Testis (tissue), 3 donors: Measurements from ENCODE around the gene ARMC6. TPM values are rescaled to one million over a fixed set of nuclear protein-coding genes. Genes with fewer than 3 reads are reported as not detected.

Source experiments
- DNase-seq: peaks from one replicate; pipeline ENCODE4 v3.0.0-alpha.2; 2019
- H3K27ac ChIP-seq, 2 donors: fragments of 200-600 bp; sonication (generic); one replicate each; pipeline ENCODE4 v1.5.1; 2019
- H3K27me3 ChIP-seq: fragments of 200-600 bp; sonication (generic); one replicate; pipeline ENCODE4 v1.5.1; 2019
- H3K36me3 ChIP-seq: fragments of 200-600 bp; sonication (generic); one replicate; pipeline ENCODE4 v1.5.1; 2017; ENCODE audit warnings: low read depth; ENCODE audit errors: missing control alignments
- H3K4me1 ChIP-seq: fragments of 200-600 bp; sonication (generic); one replicate; pipeline ENCODE4 v1.5.1; 2019
- H3K4me3 ChIP-seq, 2 donors: fragments of 200-600 bp; sonication (generic); one replicate each; pipeline ENCODE4 v1.5.1; 2017 to 2019
- H3K9me3 ChIP-seq: fragments of 200-600 bp; sonication (generic); one replicate; pipeline ENCODE4 v1.5.1; 2017
- POLR2A ChIP-seq: fragments of 450-650 bp; IDR thresholded peaks from one replicate; pipeline ENCODE4 v1.6.1; 2017; ENCODE audit warnings: antibody characterized with exemption, mild to moderate bottlenecking, moderate library complexity
- WGBS, 2 donors: methylation state at CpG; one replicate each; pipeline ENCODE4 v1.1.5; 2018; 5-methylcytosine and 5-hydroxymethylcytosine counted together
- intact Hi-C: fragments of 100-400 bp; cut with DNase I; formaldehyde crosslinking; loops from one replicate; pipeline ENCODE4 v1.15.1; 2023; ENCODE audit warnings: low total_unique reads
- polyA plus RNA-seq: library from polyadenylated mRNA; stranded (reverse); fragments of 350-450 nt; fragmentation: Illumina TruSeq; extraction: RNeasy Lipid Tissue Mini Kit (QIAGEN cat#74804); gene quantifications from one replicate; pipeline ENCODE4 v1.2.3, GENCODE V29; 2014; ENCODE audit warnings: low read depth, low replicate concordance; ENCODE audit not compliant: insufficient read depth
- total RNA-seq, 2 donors: library from RNA; depleted of rRNA; stranded (reverse); fragments of >200 nt; gene quantifications; one replicate each; pipeline ENCODE4 v1.2.3, GENCODE V29; 2016
- TF ChIP-seq, protein P1 (sequence below), 3 experiments: fragments of 450-650 bp in 2 of 3; fragments of 200-600 bp in 1 of 3; sonication (generic) in 1 of 3; IDR thresholded peaks; one replicate each; pipeline ENCODE4 v1.5.1; 2016 to 2019; ENCODE audit warnings: antibody characterized with exemption in 3 of 3, mild to moderate bottlenecking in 2 of 3, moderate library complexity in 1 of 3

ARMC6 gene
- total and polyA plus RNA-seq, 3 donors from 2014 or later: 53.2 to 62.0 (median 57.0) TPM

DNA sequence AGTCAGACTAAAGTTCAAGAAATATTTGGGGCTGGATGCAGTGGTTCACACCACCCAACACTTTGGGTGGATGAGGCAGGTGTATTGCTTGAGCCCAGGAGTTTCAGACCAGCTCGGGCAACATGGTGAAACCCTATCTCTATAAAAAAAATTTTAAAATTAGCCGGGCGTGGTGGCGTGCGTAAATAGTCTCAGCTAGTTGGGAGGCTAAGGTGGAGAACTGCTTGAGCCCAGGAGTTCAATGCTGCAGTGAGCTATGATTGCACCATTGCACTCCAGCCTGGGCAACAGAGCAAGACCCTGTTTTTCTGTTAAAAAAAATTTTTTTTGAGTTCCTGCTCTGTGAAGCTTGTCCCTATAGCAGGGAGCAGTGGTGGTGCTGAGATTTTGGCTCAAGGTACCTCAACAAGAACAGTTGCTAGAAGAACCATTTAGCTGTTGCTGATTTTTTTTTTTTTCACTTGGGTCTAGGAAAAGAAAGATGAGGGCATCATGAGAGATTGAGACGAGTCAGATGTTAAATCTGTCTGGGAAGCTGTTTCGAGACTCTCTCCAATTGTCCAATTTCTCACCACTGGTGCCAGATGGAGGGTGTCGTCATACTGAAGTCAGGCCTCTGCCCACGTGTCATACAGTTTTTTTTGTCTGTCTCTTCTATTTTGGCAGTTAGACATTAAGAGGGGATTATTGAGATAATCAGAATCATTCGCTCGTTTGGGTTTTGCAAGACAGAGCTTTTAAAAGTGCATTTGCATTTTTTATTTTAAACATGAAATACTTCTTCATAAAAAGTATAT, 34.1 kb downstream of the ARMC6 start:
- no peak for TF ChIP-seq POLR2A
- TF ChIP-seq, protein P1, sequence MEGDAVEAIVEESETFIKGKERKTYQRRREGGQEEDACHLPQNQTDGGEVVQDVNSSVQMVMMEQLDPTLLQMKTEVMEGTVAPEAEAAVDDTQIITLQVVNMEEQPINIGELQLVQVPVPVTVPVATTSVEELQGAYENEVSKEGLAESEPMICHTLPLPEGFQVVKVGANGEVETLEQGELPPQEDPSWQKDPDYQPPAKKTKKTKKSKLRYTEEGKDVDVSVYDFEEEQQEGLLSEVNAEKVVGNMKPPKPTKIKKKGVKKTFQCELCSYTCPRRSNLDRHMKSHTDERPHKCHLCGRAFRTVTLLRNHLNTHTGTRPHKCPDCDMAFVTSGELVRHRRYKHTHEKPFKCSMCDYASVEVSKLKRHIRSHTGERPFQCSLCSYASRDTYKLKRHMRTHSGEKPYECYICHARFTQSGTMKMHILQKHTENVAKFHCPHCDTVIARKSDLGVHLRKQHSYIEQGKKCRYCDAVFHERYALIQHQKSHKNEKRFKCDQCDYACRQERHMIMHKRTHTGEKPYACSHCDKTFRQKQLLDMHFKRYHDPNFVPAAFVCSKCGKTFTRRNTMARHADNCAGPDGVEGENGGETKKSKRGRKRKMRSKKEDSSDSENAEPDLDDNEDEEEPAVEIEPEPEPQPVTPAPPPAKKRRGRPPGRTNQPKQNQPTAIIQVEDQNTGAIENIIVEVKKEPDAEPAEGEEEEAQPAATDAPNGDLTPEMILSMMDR (IDR thresholded peaks at IDR 0.05): no peak
- peaks cover 13% of the 10 kb centered on the region for H3K4me1 ChIP-seq
- intact Hi-C loops: loop anchor here (10.0 kb wide), 1 partner anchor 77 kb away; no protein-coding TSS in a partner anchor
- no peaks in the 10 kb centered on the region for H3K27me3 ChIP-seq
- no peak overlapping the region for H3K27ac ChIP-seq
- H3K4me3 ChIP-seq: no peak overlapping the region
- no peak for DNase-seq
- H3K9me3 ChIP-seq: no peaks in the 10 kb centered on the region
- WGBS, 2 donors: 87 to 89% methylated on average over 11 of the region's 11 CpGs
- H3K36me3 ChIP-seq: no peaks in the 10 kb centered on the region

DNA sequence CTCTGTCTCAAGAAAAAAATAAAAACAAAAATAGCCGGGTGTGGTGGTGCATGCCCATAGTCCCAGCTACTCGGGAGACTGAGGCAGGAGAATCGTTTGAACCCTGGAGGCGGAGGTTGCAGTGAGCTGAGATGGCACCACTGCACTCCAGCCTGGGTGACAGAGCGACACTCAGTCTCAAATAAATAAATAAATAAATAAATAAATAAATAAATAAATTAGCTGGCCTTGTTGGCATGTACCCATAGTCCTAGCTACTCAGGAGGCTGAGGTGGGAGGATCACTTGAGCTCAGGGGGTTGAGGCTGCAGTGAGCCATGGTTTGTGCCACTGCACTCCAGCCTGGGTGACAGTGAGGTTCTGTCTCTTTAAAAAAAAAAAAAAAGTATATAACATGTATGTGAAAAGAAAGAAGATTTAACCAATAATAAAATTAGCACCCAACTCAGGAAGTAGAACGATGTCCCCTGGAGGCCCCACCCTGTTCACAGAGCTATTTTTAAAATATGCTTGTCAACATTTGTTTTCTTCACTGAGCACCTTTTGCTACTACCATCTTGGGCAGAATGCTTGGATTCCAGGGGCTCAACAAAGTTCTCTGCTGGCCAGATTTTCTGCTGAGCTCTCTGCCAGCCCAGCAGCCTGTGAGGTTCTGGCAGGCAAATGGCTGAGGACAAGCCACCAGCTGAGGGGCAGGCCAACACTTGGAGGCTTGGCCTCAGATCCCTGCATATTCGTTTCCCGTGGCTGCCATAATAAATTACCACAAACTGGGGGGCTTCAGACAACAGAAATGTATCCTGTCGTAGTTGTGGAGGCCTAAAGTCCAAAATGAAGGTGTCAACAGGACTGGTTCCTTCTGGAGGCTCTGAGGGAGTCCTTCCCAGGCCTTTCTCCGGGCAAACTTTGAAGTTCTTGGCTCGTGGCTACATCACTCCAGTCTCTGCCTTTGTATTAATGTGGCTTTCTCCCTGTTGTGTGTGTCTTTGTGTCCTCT, 35.6 kb downstream of the ARMC6 start:
- Histone ChIP-seq H3K9me3 (no peaks in the 10 kb centered on the region), H3K36me3 (no peaks in the 10 kb centered on the region), H3K4me3 (no peak overlapping the region), H3K27ac (no peak overlapping the region), H3K27me3 (no peaks in the 10 kb centered on the region), H3K4me1 (peaks cover 8% of the 10 kb centered on the region)
- 75 to 80% methylated on average over 10 to 11 of the region's 11 CpGs for WGBS, 2 donors
- TF ChIP-seq, protein P1 (IDR thresholded peaks at IDR 0.05): no peak
- no peak for TF ChIP-seq POLR2A
- intact Hi-C loops: loop anchor here (10.0 kb wide), 1 partner anchor 76 kb away; no protein-coding TSS in a partner anchor
- DNase-seq: no peak

DNA sequence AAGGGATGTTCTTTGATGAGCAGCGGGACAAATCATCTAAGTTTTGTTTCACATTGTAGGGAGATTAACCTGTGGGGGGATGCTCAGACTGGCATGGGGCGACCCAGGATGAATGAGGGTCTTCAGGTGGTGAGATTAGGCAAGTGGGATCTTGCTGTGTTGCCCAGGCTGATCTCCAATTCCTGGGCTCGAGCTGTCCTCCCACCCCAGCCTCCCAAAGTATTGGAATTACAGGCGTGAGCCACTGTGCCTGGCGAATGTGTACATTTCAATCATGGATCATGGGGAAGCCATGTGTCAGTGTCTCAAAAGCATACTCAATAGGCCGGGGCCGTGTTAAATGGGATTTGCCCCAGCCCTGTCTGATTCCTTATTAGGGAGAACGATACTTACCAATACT, 38.5 kb downstream of the ARMC6 start:
- no peak overlapping the region for H3K4me3 ChIP-seq
- H3K36me3 ChIP-seq: no peaks in the 10 kb centered on the region
- intact Hi-C loops: no loop called here
- no peak for DNase-seq
- no peaks in the 10 kb centered on the region for H3K4me1 ChIP-seq
- no peaks in the 10 kb centered on the region for H3K27me3 ChIP-seq
- no peak overlapping the region for H3K27ac ChIP-seq
- H3K9me3 ChIP-seq: no peaks in the 10 kb centered on the region
- WGBS, 2 donors: 94 to 95% methylated on average over 8 of the region's 8 CpGs
- TF ChIP-seq, protein P1 (IDR thresholded peaks at IDR 0.05): no peak
- TF ChIP-seq POLR2A: no peak

DNA sequence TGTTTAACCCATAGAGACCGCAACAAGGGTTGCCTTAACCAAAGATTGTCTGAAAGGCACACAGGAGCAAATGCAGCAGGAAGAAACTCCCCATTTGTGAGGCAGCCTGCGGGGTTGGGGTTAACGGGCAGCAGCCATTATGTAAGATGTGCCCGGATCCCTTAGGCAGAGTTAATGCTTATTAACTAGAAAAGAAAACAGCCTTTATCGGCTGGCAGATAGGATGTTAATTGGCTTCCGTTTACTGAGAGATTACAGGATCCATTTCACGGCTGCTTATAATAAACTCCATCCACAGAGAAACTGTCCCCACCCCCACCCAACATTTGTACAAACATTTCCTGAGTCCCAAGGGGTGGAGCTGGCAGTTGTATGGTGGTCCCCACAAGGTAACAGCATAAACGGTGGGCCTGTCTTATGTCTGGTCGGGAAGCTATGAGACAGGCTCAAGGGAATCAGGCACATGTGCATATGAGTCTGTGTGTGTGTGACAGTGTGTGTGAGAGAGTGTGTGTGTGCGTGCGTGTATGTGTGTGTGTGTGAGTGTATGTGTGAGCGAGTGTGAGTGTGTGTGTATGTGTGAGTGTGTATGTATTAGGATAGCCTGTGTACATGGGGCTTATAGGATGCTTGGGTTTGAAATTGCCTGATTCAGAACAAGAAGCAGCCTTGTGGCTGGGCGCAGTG, 40.9 kb downstream of the ARMC6 start:
- Histone ChIP-seq H3K4me3 (no peak overlapping the region), H3K27me3 (no peaks in the 10 kb centered on the region), H3K36me3 (no peaks in the 10 kb centered on the region), H3K27ac (no peak overlapping the region), H3K9me3 (no peaks in the 10 kb centered on the region), H3K4me1 (peaks cover 7% of the 10 kb centered on the region)
- 71 to 78% methylated on average over 13 of the region's 13 CpGs for WGBS, 2 donors
- no peak for DNase-seq
- no peak for TF ChIP-seq POLR2A
- intact Hi-C loops: no loop called here
